Thoracic aorta (tissue), 2 donors: ENCODE results near the gene WDR82. TPM values are rescaled to one million over a fixed set of nuclear protein-coding genes. Genes with fewer than 3 reads are reported as not detected.

ENCODE experiments used
- ATAC-seq: fragments of 150-250 bp; one replicate; pipeline ENCODE4 v1.8.0; 2017; ENCODE audit warnings: low read depth; ENCODE audit not compliant: insufficient number of reproducible peaks, low FRiP score
- DNase-seq: peaks from one replicate; pipeline ENCODE4 v3.0.0-alpha.2; 2020; ENCODE audit warnings: low spot score
- H3K27ac ChIP-seq, 2 donors: fragments of 200-600 bp; sonication (generic); 1 replicate in 1 of 2; 2 replicates in 1 of 2; pipeline ENCODE4 v1.5.1; 2016; ENCODE audit warnings: mild to moderate bottlenecking in 2 of 2, moderate library complexity in 2 of 2
- H3K27me3 ChIP-seq: fragments of 200-600 bp; sonication (generic); replicated peaks from 2 replicates; pipeline ENCODE4 v1.6.0; 2016; ENCODE audit warnings: mild to moderate bottlenecking; ENCODE audit not compliant: insufficient read depth
- H3K36me3 ChIP-seq: fragments of 200-600 bp; sonication (generic); one replicate; pipeline ENCODE4 v1.5.1; 2016
- H3K4me1 ChIP-seq, 2 donors: fragments of 200-600 bp; sonication (generic); 1 replicate in 1 of 2; 2 replicates in 1 of 2; pipeline versions ENCODE4 v1.5.1 to v1.6.0; 2016; ENCODE audit warnings: low read depth in 2 of 2, mild to moderate bottlenecking in 1 of 2; ENCODE audit not compliant: control insufficient read depth in 1 of 2
- H3K4me3 ChIP-seq: fragments of 200-600 bp; sonication (generic); 2 replicates; pipeline ENCODE4 v1.5.1; 2016; ENCODE audit warnings: mild to moderate bottlenecking
- H3K9me3 ChIP-seq: fragments of 200-600 bp; sonication (generic); 2 replicates; pipeline ENCODE4 v1.5.1; 2016
- total RNA-seq, 2 donors: library from RNA; depleted of rRNA; stranded (reverse); fragments of >200 nt; gene quantifications; one replicate each; pipeline versions ENCODE4 v1.1.0 to v1.2.3, GENCODE V29; 2016
- TF ChIP-seq, protein P1 (sequence below): fragments of 200-600 bp; sonication (generic); IDR thresholded peaks from one replicate; pipeline ENCODE4 v1.5.1; 2019; ENCODE audit warnings: antibody characterized with exemption

WDR82 gene
- total RNA-seq, 2 donors from 2014 or later: 44.5 to 66.2 TPM

DNA sequence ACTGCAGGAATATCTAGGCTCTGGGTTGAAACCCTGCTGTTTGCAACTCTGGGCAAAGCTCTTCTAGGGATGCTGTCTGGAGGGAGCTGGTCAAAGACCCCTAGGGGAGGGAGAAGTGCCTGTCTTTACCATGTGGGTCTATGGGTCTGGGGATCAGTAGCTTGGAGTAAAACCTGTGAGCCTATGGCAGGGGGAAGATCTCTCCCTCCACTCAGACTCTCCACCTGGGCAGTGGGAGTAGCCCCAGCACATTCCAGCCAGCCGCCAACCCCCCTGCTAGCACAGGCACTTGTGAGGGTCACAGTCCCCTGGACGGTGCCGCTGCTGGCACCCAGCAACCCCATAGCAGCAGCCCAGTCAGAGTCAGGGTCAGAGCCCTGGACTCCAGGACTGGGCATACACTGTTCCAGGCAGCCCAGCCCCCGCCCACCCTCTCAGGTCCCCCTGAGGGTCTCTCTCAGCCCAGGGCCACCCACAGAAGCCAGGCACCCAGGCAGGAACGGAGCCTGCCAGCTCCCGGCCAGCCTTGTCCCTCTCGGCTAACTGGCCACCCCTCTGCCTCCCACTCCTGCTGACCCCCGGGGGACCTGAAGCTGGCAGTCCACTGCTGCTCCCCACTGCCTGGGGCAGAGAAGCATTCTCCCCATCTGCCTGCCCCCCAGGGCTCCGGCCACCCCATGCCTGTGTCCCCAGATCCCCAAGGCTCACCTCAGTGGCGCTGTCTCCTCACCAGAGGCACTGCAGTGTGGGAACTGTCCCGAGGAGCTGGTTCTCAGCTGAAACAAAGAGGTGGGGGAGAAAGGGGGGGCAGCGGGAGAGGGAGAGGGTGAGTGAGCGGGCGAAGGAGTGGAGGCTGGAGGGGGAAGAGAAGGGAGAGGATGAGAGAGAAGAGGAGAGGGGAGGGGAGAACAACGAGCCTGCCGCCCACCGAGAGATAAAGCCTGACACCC lies 20.0 kb upstream of the WDR82 start:
- ATAC-seq (no peak), DNase-seq (no peak)
- TF ChIP-seq, protein P1, sequence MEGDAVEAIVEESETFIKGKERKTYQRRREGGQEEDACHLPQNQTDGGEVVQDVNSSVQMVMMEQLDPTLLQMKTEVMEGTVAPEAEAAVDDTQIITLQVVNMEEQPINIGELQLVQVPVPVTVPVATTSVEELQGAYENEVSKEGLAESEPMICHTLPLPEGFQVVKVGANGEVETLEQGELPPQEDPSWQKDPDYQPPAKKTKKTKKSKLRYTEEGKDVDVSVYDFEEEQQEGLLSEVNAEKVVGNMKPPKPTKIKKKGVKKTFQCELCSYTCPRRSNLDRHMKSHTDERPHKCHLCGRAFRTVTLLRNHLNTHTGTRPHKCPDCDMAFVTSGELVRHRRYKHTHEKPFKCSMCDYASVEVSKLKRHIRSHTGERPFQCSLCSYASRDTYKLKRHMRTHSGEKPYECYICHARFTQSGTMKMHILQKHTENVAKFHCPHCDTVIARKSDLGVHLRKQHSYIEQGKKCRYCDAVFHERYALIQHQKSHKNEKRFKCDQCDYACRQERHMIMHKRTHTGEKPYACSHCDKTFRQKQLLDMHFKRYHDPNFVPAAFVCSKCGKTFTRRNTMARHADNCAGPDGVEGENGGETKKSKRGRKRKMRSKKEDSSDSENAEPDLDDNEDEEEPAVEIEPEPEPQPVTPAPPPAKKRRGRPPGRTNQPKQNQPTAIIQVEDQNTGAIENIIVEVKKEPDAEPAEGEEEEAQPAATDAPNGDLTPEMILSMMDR: no peak
- Histone ChIP-seq H3K27ac (no peak overlapping the region), H3K4me1 (peaks cover 0 to 7% of the 10 kb centered on the region in 2 donors), H3K36me3 (peaks cover 6% of the 10 kb centered on the region), H3K9me3 (no peaks in the 10 kb centered on the region), H3K27me3 (no peaks in the 10 kb centered on the region), H3K4me3 (no peak overlapping the region)

DNA sequence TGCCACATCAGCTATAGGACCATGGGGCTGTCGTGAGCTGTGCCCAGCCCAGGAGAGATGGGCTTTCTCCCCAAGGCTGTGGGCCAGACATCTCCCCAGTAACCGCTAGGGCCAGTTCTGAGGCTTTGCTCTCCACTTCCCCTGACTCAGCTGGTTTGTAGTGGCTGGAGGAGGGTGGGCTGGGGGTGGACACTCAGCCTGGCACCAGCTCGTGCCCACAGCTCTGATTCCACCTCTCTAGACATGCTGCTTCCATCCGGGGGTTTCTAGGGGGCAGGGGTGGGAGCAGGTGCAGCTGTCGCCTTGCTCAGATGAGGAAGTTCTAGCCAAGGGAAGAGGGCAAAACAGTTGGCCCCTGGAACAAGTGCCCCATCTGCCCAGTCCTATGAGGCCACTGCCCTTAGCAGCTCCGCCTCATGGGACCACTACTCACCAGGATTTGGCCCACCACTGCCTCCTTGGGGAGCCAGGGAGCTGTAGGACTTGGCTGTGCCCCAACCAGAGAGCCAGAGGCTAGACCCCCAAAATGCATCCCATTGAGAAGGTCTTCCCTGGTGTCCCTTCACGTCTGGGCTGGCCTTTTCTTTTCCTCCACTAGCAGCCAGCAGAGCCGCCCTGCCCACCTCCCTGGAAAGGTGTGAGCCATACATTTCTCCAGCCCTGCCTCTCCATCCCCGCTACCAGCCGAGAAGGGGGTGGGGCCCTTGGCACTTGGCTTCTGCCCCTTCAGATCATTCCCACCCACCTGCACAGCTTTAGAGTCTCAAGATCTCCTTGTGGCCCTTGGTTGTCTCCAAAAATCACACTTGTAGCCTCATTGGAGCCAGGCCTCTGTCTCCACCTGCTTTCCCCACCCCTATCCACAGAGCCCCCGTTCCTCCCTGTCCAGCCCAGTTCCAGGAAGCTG lies 19.0 kb upstream of the WDR82 start:
- DNase-seq (no peak), ATAC-seq (no peak)
- peaks cover 8% of the 10 kb centered on the region for H3K36me3 ChIP-seq
- peaks cover 0 to 7% of the 10 kb centered on the region in 2 donors for H3K4me1 ChIP-seq
- H3K9me3 ChIP-seq: no peaks in the 10 kb centered on the region
- TF ChIP-seq, protein P1: no peak
- no peaks in the 10 kb centered on the region for H3K27me3 ChIP-seq
- H3K27ac ChIP-seq: no peak overlapping the region
- H3K4me3 ChIP-seq: no peak overlapping the region

DNA sequence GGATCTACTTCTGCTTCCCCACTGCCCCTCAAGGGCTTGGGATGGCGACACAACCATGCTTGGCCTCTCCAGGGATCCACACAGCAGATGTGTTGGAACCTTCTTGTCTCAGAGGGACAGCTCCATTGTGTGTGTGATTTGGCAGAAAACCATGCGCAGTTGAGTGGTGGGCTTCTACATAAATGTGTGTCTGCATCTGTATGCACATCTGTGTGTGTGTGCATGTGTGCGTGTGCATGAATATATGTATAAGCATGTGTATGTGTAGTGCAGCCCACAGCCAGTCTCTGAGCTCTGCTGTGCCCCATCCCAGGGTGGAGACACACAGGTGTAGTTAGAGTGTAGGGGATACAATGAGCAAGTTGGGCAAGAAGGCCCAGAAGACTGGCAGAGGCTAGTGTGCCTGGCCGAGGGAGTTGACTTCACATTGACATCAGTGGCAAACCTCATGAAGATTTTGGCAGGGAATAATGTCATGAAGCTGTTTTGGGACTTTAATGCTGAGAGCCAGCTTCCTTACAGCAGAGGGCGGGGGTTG lies 17.3 kb upstream of the WDR82 start:
- TF ChIP-seq, protein P1: no peak
- H3K27me3 ChIP-seq: no peaks in the 10 kb centered on the region
- no peak for DNase-seq
- no peaks in the 10 kb centered on the region for H3K9me3 ChIP-seq
- H3K4me1 ChIP-seq: peaks cover 0 to 7% of the 10 kb centered on the region in 2 donors
- no peak overlapping the region for H3K27ac ChIP-seq
- peaks cover 10% of the 10 kb centered on the region for H3K36me3 ChIP-seq
- no peak for ATAC-seq
- H3K4me3 ChIP-seq: no peak overlapping the region

DNA sequence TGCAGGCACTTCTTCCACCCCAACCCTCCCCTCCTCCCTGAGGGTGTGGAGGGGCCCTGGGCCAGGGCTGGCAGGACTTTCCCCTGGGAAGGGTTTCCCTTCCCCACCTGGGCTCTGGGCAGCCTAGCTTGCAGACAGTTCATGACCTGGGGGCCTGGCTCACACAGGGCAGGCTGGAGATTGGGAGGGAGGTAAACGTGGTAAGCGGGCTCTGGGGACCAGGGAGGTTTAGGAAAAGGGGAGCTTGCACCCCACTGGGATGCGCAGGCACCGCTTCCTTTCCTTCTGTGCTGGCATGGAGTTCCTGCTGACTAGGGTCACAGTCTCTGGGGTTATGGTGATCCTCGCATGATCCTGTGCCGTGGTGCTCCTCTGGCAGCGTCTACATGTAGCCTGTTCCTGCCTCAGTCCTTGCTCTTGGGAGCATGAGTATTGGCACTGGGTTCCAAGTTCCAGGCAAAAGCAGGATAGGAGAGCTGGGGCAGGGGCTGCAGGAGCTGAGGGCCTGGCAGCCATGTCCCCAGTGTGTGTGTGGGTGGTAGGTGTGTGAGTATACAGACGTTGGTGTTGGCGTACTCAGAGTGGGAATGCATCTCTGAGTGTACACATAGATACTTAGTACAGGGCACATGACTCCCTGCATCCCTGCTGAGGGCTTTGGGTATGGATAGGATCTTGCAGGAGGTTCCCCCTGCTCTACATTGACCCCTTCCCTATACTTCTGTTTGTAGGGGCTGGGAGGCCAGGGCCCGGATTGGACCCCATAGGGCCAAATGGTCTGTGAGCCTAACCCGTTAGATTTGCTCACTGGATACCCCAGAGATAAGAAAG lies 16.1 kb upstream of the WDR82 start:
- ATAC-seq (no peak), DNase-seq (no peak)
- no peaks in the 10 kb centered on the region for H3K9me3 ChIP-seq
- no peak overlapping the region for H3K27ac ChIP-seq
- H3K36me3 ChIP-seq: peaks cover 11% of the 10 kb centered on the region
- no peaks in the 10 kb centered on the region for H3K27me3 ChIP-seq
- H3K4me3 ChIP-seq: no peak overlapping the region
- TF ChIP-seq, protein P1: no peak
- H3K4me1 ChIP-seq: no peaks in the 10 kb centered on the region
